T follicular helper cell (primary cell): Measurements from ENCODE around the gene STX2.
A peak's percentile ranks its signal among the peaks of the same experiment; 100 is the strongest.
"Not testable (repeated sequence)": the region's sequence is repeated elsewhere in the genome, so short reads cannot be mapped to it uniquely, and the experiment has no call there.

ENCODE experiments used
- DNase-seq: peaks from one replicate; pipeline ENCODE4 v3.0.0-alpha.2; 2020; ENCODE audit warnings: low read depth

Gene STX2

GRCh38 chr12:130764475-130765185, 74.4 kb downstream of the STX2 start:
- no peak for DNase-seq

DNA sequence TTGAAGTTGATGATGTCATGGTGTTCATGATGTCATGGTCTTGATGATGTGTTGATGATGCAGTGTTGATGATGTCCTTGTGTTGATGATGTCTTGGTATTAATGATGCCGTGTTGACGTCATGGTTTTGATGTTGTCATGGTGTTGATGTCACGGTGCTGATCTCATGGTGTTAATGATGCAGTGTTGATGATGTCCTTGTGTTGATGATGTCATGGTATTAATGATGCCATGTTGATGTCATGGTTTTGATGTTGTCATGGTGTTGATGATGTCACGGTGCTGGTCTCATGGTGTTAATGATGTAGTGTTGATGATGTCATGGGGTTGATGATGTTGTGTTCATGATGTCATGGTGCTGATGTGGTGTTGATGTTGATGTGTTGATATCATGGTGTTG, 75.0 kb downstream of the STX2 start:
- no peak for DNase-seq

DNA sequence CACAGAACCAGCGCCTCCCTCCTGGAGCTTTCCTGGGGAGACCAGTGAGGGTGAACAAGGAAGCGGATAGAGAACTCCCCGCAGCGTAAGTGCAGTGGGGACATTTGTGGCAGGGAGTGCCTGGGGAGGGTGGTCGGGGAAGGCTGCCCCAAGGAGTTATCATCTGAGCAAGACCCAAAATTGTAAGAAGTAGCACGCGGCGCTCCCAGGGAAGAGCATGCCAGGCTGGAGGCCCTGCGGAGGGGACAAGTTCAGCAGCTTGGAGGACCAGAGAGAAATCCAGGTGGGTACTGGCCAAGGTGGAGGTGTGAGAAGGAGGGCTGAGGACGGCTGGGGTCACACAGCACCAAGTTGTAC, 76.8 kb downstream of the STX2 start:
- no peak for DNase-seq

GRCh38 chr12:130761537-130762318, 77.3 kb downstream of the STX2 start:
- DNase-seq = peak; percentile 49

- no peak for DNase-seq
These were observed 84.7 kb downstream of the STX2 start for GRCh38 chr12:130754234-130754901.

GRCh38 chr12:130752692-130753230, 86.3 kb downstream of the STX2 start:
- no peak for DNase-seq

DNA sequence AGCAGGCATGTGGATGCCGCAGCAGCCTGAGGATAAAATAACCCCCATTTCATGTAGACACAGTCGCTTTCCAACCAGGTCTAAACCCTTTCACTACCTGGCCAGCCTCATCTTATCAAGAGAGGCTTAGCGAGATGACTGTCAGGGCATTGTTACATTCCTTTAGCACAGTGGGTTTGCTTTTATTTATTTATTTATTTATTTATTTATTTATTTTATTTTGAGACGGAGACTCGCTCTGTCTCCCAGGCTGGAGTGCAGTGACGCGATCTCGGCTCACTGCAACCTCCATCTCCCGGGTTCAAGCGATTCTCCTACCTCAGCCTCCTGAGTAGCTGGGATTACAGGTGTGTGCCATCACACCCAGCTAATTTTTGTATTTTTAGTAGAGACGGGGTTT, 87.0 kb downstream of the STX2 start:
- DNase-seq = not testable (repeated sequence)

GRCh38 chr12:130748786-130749185, 90.3 kb downstream of the STX2 start:
- no peak for DNase-seq

- DNase-seq = peak; percentile 39
These were observed 90.9 kb downstream of the STX2 start for GRCh38 chr12:130747867-130748740.

DNA sequence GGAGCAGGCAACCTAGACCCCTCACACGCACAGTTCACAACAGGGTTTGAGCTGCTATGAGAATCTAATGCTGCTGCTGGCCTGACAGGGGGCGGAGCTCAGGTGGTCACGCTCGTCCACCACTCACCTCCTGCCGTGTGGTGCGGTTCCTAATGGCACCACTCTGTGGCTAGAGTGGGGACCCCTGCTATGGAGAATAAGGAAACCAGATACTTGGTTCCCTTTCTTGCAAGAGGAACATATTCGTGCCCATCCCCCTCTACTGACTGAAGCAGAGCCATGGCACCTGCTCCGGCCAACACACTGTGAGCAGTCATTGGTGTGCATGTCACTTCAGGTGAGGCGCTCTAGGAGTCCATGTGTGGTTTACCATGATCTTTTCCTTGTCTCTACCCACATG, 92.5 kb downstream of the STX2 start:
- no peak for DNase-seq

- no peak for DNase-seq
These were observed 93.1 kb downstream of the STX2 start for GRCh38 chr12:130745921-130746320.

DNA sequence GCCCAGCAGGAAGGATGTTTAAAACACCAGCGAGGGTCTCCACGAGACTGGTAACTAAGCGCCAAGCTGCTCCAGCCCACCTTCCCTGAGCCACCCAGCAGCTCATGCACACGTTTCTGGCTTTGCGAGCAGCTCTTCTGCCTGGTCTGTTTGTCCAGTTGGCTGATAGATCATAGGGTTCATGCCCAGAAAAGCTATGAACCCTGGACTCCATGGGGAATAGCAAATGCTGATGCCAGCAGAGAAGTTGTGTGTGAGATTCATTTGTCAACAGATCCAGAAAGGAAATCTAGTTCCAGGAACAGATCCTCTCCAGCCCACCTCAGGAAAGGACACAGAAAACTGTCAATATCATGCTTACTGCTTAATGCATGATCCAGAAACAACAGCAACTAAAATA, 94.8 kb downstream of the STX2 start:
- DNase-seq = no peak

- no peak for DNase-seq
These were observed 95.4 kb downstream of the STX2 start for GRCh38 chr12:130743606-130744005.

DNA sequence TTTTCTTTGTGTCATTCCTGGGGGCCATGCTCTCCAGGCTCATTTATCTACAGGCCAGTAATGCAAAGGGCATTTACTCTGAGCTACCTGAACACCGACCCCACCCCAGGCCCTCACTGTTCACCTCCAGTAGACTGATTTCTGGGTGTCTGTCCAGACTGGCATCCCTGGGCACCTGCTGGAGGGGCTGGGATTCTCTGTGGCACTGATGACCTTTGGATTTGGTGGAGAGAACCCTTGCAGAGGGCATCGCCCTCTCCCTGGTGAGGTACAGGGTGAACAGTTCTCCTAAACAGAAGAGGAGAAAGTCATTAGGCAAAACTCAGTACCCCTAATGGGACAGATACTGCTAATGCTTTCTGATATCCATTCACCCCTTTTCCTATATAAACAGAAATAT, 95.9 kb downstream of the STX2 start:
- no peak for DNase-seq

- DNase-seq = no peak
These were observed 96.3 kb downstream of the STX2 start for GRCh38 chr12:130742716-130743115.

DNA sequence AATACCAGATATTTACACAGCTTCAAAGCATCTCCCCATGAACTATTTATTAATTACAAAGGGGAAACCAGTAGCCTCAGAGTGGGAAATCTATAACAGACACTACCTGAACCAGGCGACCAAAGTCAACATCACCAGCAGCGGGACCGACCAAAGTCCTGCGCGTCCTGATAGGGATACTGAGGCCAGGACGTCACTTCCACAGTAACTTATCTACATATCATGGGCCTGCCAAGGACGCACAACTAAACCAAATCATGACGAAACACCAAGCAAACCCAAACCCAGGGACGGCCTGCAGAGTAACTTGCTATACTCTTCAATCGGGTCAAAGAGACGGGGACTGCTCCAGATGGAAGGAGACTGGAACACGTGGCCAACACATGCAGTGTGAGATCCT, 96.9 kb downstream of the STX2 start:
- DNase-seq = no peak
